PFSK-1 (cell line): ENCODE data around the gene TRIM54.
A peak's percentile ranks its signal among the peaks of the same experiment; 100 is the strongest.

ENCODE experiments used
- FOXP2 ChIP-seq: optimal IDR thresholded peaks from 2 replicates; pipeline ENCODE3; 2011; ENCODE audit warnings: borderline replicate concordance, control low read depth, inconsistent platforms; ENCODE audit not compliant: insufficient read depth; ENCODE audit errors: extremely low read length, extremely low read depth
- POLR2AphosphoS5 ChIP-seq: IDR thresholded peaks from 2 replicates; pipeline ENCODE4 v1.6.1; 2012; ENCODE audit warnings: low read depth, mild to moderate bottlenecking, control low read depth, low read length, moderate library complexity
- REST ChIP-seq, 2 experiments: IDR thresholded peaks; 2 replicates each; pipeline versions ENCODE4 v1.6.1 to v1.8.0; 2011 to 2012; ENCODE audit warnings: low read depth in 2 of 2, low read length in 2 of 2, control low read depth in 1 of 2, inconsistent platforms in 1 of 2, mild to moderate bottlenecking in 1 of 2, moderate library complexity in 1 of 2; ENCODE audit not compliant: insufficient read depth in 1 of 2
- SIN3A ChIP-seq: IDR thresholded peaks from 2 replicates; pipeline ENCODE4 v1.6.1; 2012; ENCODE audit warnings: mild to moderate bottlenecking, low read length, moderate library complexity, borderline replicate concordance; ENCODE audit not compliant: insufficient read depth
- TAF1 ChIP-seq: IDR thresholded peaks from 2 replicates; pipeline ENCODE4 v1.6.1; 2012; ENCODE audit warnings: low read length, control low read depth, borderline replicate concordance; ENCODE audit not compliant: insufficient read depth

Gene TRIM54

GRCh38 chr2:27351802-27352598 is 69.8 kb downstream of the TRIM54 start:
- no peak for TF ChIP-seq TAF1
- TF ChIP-seq POLR2AphosphoS5 = no peak
- no peak for TF ChIP-seq SIN3A
- TF ChIP-seq FOXP2 = no peak
- no peak for TF ChIP-seq REST (IDR thresholded peaks at IDR 0.05; ENCODE audit: insufficient read depth in 1 of 2, low read depth in 2 of 2, low read length in 2 of 2)

- no peak for TF ChIP-seq SIN3A
- TF ChIP-seq TAF1 = no peak
- TF ChIP-seq POLR2AphosphoS5 = no peak
Observed at GRCh38 chr2:27353762-27354596, 71.8 kb downstream of the TRIM54 start.

- no peak for TF ChIP-seq POLR2AphosphoS5
- no peak for TF ChIP-seq TAF1
- no peak for TF ChIP-seq REST (IDR thresholded peaks at IDR 0.05; ENCODE audit: insufficient read depth in 1 of 2, low read depth in 2 of 2, low read length in 2 of 2)
- no peak for TF ChIP-seq FOXP2
- TF ChIP-seq SIN3A = no peak
Observed at GRCh38 chr2:27354597-27354927, 72.3 kb downstream of the TRIM54 start.

DNA sequence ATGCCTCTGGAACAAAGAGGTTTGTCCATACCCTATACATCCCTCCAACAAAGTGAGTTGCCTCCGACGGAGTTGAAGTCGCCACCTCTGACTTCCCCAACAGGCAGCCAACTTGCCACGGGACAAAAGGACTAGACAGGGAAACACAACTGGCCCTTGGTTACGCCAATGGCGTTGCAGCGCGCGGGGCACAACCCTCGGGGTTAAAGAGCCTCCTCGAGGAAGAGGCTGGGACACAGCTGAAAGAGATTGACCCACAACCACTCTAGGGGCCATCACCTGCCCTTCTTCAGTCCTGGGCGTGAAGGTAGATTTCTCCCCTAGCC is 73.8 kb downstream of the TRIM54 start:
- TF ChIP-seq REST (IDR thresholded peaks at IDR 0.05; ENCODE audit: insufficient read depth in 1 of 2, low read depth in 2 of 2, low read length in 2 of 2) = no peak
- peak; percentile 76; the same call in 1 of the 2 replicates for TF ChIP-seq SIN3A
- peak; percentile 56; the same call in 1 of the 2 replicates for TF ChIP-seq TAF1

DNA sequence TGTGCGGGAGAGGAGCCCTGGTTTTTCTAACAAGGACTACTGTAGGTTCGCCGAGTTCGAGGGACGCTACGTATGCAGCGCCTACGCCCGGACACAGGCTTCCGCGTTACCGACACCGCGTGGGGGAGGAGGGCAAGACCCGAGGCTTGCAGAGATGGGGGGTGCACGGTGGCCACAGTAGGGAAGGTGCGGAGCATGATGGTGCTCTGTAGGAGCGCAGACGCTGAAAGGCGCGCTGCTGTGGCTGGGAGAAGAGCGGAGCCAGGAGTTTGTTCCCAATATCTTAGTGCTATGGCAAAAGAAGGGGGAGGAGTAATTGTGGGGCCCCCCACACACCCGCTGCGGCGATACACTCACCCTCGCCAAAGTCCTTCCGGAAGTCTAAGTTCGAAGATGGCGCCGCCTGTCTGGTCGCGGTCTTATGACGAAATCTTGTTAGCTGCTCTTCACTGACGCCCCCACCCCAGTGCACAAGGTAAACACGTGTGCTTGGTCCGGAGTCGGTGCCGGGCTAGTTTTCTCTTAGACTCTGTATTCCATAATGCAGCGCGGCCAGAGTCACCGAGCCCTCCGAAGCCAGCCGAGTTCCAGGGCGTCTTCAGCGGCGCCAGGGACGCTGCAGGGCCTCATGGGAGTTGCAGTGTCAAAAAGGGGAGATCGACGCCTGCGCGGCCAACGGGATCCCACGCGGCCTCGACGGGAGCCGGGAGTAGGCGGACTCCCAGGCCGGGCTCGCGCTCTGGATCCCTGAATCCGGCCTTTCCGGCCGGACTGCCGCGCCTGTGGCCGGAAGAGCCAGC is 74.4 kb downstream of the TRIM54 start, which contains the start of gene GTF3C2:
TSS of gene GTF3C2 (minus strand) at position 383 of the 800 bp plus-strand sequence. CDS start 13,210 bp downstream, outside the sequence.
- TF ChIP-seq REST (IDR thresholded peaks at IDR 0.05; ENCODE audit: insufficient read depth in 1 of 2, low read depth in 2 of 2, low read length in 2 of 2) (peak in 1 of 2 experiments; percentile 48; a peak in 1 of 4 replicates), SIN3A (no peak), POLR2AphosphoS5 (no peak), TAF1 (peak; percentile 25), FOXP2 (peak; percentile 87)
